CD4-positive, alpha-beta T cell treated with Interleukin-1 beta for 1 hour (primary cell): Measurements from ENCODE around the gene HMCN1.

Experiments used
- DNase-seq, 2 donors: peaks; one replicate each; pipeline ENCODE4 v3.0.0-alpha.2; 2020 to 2022

Gene HMCN1

GRCh38 chr1:185808631-185809030, 74.4 kb downstream of the HMCN1 start:
- no peak for DNase-seq

GRCh38 chr1:185811073-185811709, 77.0 kb downstream of the HMCN1 start:
- DNase-seq: no peak

- DNase-seq: no peak
Observed at GRCh38 chr1:185812934-185813333, 78.7 kb downstream of the HMCN1 start.

GRCh38 chr1:185813401-185813979, 79.3 kb downstream of the HMCN1 start:
- DNase-seq: peak in 1 of 2 donors; percentile 20

DNA sequence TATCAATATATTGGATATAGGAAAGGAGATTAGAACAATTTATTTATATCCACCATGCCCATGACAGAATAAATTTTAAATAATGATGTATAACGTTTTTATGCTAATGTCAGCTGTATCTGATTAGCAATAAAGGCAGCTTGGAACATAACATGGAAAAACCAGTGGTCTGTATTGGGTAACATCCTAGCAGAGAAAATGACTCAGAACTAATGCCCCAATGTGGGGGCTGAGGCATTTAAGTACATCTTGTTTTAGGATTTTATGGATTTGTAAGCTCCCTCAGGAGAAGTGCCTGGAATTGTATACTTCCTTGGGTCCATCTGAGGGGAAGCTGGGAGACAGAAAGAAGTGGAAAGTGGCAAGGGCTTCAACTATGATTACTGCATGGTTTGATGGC, 82.3 kb downstream of the HMCN1 start:
- no peak for DNase-seq

GRCh38 chr1:185819798-185820197, 85.6 kb downstream of the HMCN1 start:
- no peak for DNase-seq

GRCh38 chr1:185821612-185822385, 87.6 kb downstream of the HMCN1 start:
- no peak for DNase-seq

GRCh38 chr1:185823467-185823866, 89.3 kb downstream of the HMCN1 start:
- DNase-seq: no peak

DNA sequence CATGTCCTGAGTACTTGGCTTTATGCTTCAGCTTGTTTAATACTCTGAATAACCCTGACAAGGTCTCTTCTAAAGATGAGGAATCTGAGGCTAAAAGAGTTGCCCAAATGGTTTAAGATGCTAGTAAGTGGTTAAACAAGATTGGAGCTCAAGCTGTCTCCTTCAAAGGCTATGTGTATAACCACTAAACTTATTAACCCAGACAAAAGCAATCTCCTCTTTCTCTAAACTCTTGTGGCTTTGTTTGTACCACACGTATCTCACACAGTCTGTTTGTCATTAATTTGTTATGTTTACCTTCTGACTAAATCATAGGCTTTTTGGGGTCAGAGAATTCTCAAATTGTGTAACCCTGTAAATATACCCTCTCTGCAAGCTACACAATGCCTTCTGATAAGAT, 89.9 kb downstream of the HMCN1 start:
- no peak for DNase-seq

- no peak for DNase-seq
Observed at GRCh38 chr1:185825556-185825955, 91.4 kb downstream of the HMCN1 start.

DNA sequence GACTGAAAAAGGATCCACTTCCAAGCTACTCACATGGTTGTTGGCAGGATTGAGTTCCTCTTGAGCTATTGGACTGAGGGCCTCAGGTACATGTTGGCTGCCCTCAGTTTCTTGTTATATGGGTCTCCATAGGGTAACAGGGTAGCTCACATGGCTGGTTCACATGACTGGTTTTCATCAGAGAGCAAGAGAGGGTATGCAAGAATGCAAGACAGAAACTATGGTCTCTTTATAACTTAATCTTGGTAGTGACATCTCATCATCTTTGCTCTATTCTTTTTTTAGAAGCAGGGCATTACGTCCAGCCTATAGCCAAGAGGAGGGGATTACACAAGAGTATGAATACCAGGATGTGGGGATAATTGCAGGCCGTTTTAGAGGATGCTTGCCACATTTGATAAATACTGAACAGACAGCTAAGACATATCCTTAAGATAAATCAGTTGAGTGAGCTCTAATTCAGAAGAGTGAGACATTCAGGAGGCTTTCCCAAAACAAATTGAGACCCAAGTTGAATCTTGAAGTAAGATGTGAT, 100.2 kb downstream of the HMCN1 start:
- DNase-seq: no peak

- DNase-seq: no peak
Observed at GRCh38 chr1:185835191-185835590, 101.0 kb downstream of the HMCN1 start.

- no peak for DNase-seq
Observed at GRCh38 chr1:185837711-185838110, 103.5 kb downstream of the HMCN1 start.

- no peak for DNase-seq
Observed at GRCh38 chr1:185838111-185838510, 103.9 kb downstream of the HMCN1 start.

- DNase-seq: no peak
Observed at GRCh38 chr1:185840880-185841279, 106.7 kb downstream of the HMCN1 start.

DNA sequence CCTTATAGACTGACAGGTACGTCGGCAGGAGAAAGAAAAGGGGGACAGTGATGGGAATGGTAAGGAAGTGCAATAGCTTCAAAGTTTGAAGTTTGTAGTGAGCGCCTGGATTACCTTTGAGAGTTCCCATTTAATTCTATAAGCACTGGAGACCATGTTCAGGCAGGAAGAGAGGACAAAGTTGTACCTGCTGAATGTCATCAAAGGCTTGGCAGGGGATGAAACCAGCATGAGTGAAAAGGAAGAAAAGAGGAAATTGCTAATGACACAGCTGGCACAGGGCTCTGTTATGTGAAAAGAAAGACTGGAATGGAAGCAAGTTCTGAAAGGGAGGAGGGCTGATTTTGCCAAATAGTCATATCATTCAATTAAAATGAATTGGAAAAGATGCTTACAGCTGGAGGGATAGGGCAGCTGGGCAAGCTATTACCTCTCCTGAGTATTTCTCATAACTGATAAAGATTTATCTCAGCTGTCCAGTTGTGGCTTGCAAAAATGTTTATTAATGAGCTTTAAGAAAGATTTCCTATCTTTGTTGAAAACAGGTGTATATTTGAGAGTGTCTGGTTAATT, 109.2 kb downstream of the HMCN1 start:
- DNase-seq: no peak

- no peak for DNase-seq
Observed at GRCh38 chr1:185843986-185844385, 109.8 kb downstream of the HMCN1 start.

- no peak for DNase-seq
Observed at GRCh38 chr1:185846672-185847444, 112.7 kb downstream of the HMCN1 start.

- no peak for DNase-seq
Observed at GRCh38 chr1:185849014-185849413, 114.8 kb downstream of the HMCN1 start.

DNA sequence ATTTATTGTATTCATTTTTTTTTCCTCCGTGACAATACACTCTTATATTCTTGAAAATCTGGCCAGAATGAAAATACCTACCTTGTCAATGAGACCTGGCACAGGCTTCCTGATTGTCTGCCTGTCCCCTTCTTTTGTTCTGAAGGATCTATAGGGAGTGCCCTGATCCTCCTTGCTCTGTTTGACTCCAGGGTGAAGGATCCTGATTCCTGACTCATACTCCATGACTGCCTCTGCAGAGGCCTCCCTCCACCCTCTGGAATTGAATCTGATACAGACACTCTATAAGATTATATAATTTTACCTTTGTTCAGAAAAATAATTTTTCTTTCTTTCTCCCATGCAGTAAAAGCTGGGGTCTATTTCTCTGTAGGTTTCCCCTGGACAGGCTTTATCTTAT, 116.2 kb downstream of the HMCN1 start:
- no peak for DNase-seq

GRCh38 chr1:185853739-185854138, 119.5 kb downstream of the HMCN1 start:
- DNase-seq: no peak

- no peak for DNase-seq
Observed at GRCh38 chr1:185856482-185856881, 122.3 kb downstream of the HMCN1 start.

- no peak for DNase-seq
Observed at GRCh38 chr1:185857442-185857841, 123.3 kb downstream of the HMCN1 start.
